HG02610 (cell line): ENCODE measurements around the gene KRT34.
"Not testable (repeated sequence)": the region's sequence is repeated elsewhere in the genome, so short reads cannot be mapped to it uniquely, and the experiment has no call there.

Experiments
- ATAC-seq: cut with Tn5 transposase; IDR thresholded peaks from one replicate; pipeline ENCODE4 v1.9.1; 2021; ENCODE audit warnings: mild to moderate bottlenecking, moderate library complexity; ENCODE audit not compliant: unreplicated experiment

Gene KRT34

GRCh38 chr17:41404024-41404671 lies 22.0 kb upstream of the KRT34 start:
- ATAC-seq, result no peak

GRCh38 chr17:41403404-41404023 lies 21.4 kb upstream of the KRT34 start:
- no peak for ATAC-seq

GRCh38 chr17:41402161-41402560 lies 20.1 kb upstream of the KRT34 start:
- no peak for ATAC-seq

DNA sequence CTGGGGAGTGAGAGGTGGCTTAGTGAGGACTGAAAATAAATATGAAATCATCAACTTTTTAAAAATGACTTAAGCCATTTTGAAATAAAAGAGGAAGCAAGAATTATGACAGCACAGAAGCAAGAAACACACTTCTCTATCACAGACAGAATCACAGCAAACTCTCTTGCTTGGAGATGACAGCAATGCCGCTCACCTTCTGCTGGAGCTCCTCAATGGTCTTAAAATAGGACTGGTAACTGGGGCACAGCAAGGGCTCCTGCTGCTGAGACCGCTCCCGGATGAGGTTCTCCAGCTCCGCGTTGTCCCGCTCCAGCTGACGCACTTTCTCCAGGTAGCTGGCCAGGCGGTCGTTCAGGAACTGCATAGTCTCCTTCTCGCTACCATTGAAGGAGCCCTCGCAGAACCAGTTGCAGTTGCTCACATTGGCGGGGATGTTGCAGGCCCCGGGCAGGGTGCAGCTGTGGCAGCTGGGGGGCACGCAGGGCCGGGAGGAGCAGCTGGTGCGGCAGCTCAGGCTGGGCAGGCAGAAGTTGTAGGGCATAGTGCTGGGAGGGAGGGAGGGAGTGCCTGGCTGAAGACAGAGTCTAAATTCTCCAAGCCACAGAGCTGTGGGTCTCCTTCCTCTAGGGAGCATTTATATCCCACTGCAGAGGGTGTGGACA lies 15.0 kb upstream of the KRT34 start, which contains the start of gene KRT31:
TSS of gene KRT31 (minus strand) at position 613 of the 665 bp plus-strand sequence. CDS start at position 544, 69 bp downstream.
- ATAC-seq, result no peak

DNA sequence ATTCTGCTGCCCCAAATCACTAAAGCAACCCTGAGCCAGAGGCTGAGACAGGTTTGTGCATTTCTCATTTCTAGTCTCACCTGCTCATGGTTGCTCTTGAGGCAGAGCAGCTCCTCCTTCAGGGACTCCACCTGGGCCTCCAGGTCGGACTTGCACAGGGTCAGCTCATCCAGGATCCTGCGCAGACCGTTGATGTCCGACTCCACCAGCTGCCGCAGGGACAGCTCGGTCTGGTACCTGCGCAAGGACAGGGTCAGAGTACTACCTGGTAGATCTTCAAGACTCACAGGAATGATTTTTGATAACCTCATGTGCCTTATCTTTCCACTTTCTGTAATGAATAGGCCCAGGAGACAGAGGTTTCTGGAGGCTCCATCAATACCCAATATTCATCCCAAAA lies 14.2 kb upstream of the KRT34 start:
- ATAC-seq, result no peak

- ATAC-seq, result no peak
Observed at GRCh38 chr17:41395611-41396010, 13.5 kb upstream of the KRT34 start.

DNA sequence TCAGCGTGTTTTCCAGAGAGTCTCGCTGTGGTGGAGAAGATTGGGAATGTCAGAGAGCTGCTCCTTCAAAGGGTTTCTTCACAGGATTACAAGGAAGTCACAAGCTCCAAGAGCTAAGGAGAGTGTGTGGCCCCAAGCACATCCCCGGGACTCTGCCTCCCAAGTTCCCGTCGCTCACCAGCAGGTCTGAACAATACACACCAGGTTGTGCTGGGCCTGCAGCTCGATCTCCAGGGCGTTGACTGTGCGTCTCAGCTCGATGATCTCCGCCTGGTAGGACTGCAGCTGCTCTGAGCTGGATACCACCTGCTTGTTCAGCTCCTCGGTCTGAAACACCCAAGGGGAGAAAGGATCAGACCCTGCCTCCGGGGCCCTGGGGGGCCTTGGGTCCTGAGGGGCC lies 12.9 kb upstream of the KRT34 start:
- not testable (repeated sequence) for ATAC-seq

GRCh38 chr17:41394254-41394996 lies 12.3 kb upstream of the KRT34 start:
- ATAC-seq, result no peak

GRCh38 chr17:41393826-41394225 lies 11.7 kb upstream of the KRT34 start:
- no peak for ATAC-seq

DNA sequence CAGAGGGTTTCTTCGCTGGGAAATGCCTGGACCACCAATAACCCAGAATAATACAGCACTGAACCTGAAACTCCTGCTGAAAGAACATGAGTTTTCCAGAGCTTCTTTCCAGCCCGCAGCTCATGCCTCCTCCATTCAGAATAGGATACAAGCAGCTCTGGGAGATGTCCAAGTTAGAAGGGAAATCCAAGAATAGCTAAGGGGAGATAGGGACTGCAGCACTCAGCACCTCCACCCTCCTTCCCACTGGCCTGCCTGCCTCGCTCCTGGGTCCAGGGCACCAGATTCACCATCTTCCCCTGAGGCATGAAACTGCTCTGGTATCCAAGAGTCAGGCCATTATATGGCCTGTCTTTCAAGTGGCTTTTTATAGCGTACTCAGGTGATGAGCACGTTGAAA lies 11.2 kb upstream of the KRT34 start:
- ATAC-seq, result no peak

DNA sequence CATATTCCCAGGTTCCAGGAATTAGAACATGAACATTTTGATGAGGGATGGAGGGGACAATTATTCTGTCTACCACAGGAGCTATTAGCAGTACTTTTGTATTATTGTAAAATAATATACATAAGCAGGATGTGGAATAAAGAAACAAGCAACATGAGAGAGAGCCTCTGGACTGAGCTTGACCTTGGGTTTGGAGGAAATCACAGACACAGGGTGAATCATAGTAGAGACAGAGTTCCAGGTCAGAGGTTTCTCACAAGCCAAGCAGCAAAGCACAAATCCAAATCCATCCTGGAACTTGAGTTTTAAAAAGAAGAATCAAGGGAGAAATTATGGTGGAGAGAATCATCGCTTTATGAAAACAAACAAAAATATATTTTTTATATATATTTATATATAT lies 10.2 kb upstream of the KRT34 start:
- ATAC-seq, result no peak

- ATAC-seq, result no peak
Observed at GRCh38 chr17:41391535-41391934, 9.4 kb upstream of the KRT34 start.

- no peak for ATAC-seq
Observed at GRCh38 chr17:41390411-41390938, 8.4 kb upstream of the KRT34 start.

- ATAC-seq, result no peak
Observed at GRCh38 chr17:41387670-41388069, 5.6 kb upstream of the KRT34 start.

GRCh38 chr17:41386227-41386626 lies 4.1 kb upstream of the KRT34 start:
- ATAC-seq, result no peak

GRCh38 chr17:41383690-41384089 lies 1.6 kb upstream of the KRT34 start:
- no peak for ATAC-seq

DNA sequence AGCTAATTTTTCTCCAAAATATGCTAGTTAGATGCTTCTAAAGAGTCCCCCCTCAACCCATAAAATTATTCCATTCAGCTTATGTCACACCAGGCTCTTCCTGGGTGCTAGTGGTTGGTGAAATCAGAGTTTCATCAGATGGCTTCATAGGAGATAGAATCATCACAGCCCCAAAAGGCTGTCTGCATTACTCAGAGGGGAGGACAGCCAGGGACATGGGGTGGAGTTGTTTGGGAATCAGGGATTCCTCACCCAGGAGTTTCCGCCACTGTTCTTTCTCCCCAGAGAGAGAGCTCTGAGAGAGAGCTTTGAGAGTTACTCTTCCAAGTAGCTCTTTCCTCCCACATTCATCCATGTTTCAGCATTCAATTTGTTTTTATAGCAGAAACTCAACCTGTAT lies 288 bp upstream of the KRT34 start:
- no peak for ATAC-seq

- not testable (repeated sequence) for ATAC-seq
Observed at GRCh38 chr17:41380091-41380490, 2.0 kb downstream of the KRT34 start.

GRCh38 chr17:41377546-41377945 lies 4.6 kb downstream of the KRT34 start:
- no peak for ATAC-seq

DNA sequence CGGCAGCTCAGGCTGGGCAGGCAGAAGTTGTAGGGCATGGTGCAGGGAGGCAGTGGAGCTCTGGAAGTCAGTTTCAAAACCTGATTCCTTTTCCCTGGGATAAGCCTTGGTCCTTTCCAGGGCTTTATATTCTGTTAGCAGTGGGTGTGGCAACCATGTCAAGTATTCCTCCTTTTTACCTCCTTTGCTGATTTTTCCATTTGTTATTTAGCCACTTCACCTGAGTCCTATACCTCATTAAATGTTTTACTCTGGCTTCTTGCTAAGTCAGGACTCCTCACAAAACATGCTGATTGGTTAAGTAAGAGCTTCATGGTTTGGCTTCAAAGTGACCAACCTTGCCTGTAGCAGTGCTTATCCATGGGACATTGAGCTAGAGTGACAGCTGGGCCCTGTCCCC lies 12.4 kb downstream of the KRT34 start, which contains the start of gene KRT33B:
TSS of gene KRT33B (minus strand) at position 101 of the 400 bp plus-strand sequence. CDS start at position 38, 63 bp downstream.
- no peak for ATAC-seq

GRCh38 chr17:41369023-41369422 lies 13.1 kb downstream of the KRT34 start:
- ATAC-seq, result no peak
